HEK293 (cell line): ENCODE data around the gene RUNX1.

Experiments used
- CTCF ChIA-PET: fragments of 350-600 bp; formaldehyde crosslinking; extraction: SDS; loops from one replicate; lab custom pipeline; 2021; ENCODE audit warnings: antibody characterized with exemption; lab: Yijun Ruan, JAX
- POLR2A ChIA-PET: fragments of 300-600 bp; formaldehyde crosslinking; extraction: SDS; loops from one replicate; lab custom pipeline; 2020; ENCODE audit warnings: antibody characterized with exemption, inconsistent platforms; lab: Yijun Ruan, JAX
- H3K27ac ChIP-seq: fragments of 200-500 bp; sonication (Bioruptor generic); 2 replicates; pipeline ENCODE4 v1.5.1; 2014; ENCODE audit warnings: low read depth, low read length, control low read depth, inconsistent platforms; ENCODE audit errors: extremely low read depth
- H3K36me3 ChIP-seq, 2 experiments: fragments of 200-500 bp in 1 of 2; sonication (Bioruptor generic) in 1 of 2; 1 replicate in 1 of 2; 2 replicates in 1 of 2; pipeline ENCODE4 v1.5.1; 2014 to 2017; ENCODE audit warnings: inconsistent platforms in 2 of 2, low read length in 2 of 2; ENCODE audit not compliant: control insufficient read depth in 2 of 2, insufficient read depth in 1 of 2
- H3K4me1 ChIP-seq: fragments of 200-500 bp; sonication (Bioruptor generic); 2 replicates; pipeline ENCODE4 v1.5.1; 2014; ENCODE audit warnings: mild to moderate bottlenecking, low read length, inconsistent platforms; ENCODE audit not compliant: control insufficient read depth, insufficient read depth
- H3K4me3 ChIP-seq: 2 replicates; pipeline ENCODE4 v1.5.1; 2011; ENCODE audit warnings: low read depth, mild to moderate bottlenecking, control low read depth, low read length, moderate library complexity
- H3K9me3 ChIP-seq: fragments of 200-500 bp; sonication (Bioruptor generic); 2 replicates; pipeline ENCODE4 v1.5.1; 2014; ENCODE audit warnings: low read depth, low read length, inconsistent platforms; ENCODE audit not compliant: control insufficient read depth, insufficient read depth
- BCL11A ChIP-seq: fragments of 450-650 bp; formaldehyde crosslinking; IDR thresholded peaks from 2 replicates; pipeline ENCODE4 v1.5.1; 2016; ENCODE audit warnings: low read depth, missing biosample characterization, missing genetic modification characterization
- EGR2 ChIP-seq: fragments of 450-650 bp; formaldehyde crosslinking; IDR thresholded peaks from 2 replicates; pipeline ENCODE4 v1.5.1; 2016; ENCODE audit warnings: low read depth, missing biosample characterization, missing genetic modification characterization
- FEZF1 ChIP-seq: fragments of 450-650 bp; formaldehyde crosslinking; IDR thresholded peaks from 2 replicates; pipeline ENCODE4 v1.5.1; 2016; ENCODE audit warnings: missing biosample characterization, missing genetic modification characterization
- GFI1B ChIP-seq: fragments of 450-650 bp; formaldehyde crosslinking; IDR thresholded peaks from 2 replicates; pipeline ENCODE4 v1.5.1; 2016; ENCODE audit warnings: missing biosample characterization, missing genetic modification characterization
- GLIS1 ChIP-seq: fragments of 450-650 bp; formaldehyde crosslinking; IDR thresholded peaks from 2 replicates; pipeline ENCODE4 v1.5.1; 2016; ENCODE audit warnings: missing biosample characterization, missing genetic modification characterization
- KLF8 ChIP-seq: fragments of 450-650 bp; formaldehyde crosslinking; IDR thresholded peaks from 2 replicates; pipeline ENCODE4 v1.5.1; 2016; ENCODE audit warnings: missing biosample characterization, missing genetic modification characterization
- OSR2 ChIP-seq: fragments of 450-650 bp; formaldehyde crosslinking; IDR thresholded peaks from 2 replicates; pipeline ENCODE4 v1.5.1; 2016; ENCODE audit warnings: missing biosample characterization, missing genetic modification characterization
- SALL2 ChIP-seq: fragments of 450-650 bp; formaldehyde crosslinking; IDR thresholded peaks from 2 replicates; pipeline ENCODE4 v1.5.0; 2017; ENCODE audit warnings: missing biosample characterization, mild to moderate bottlenecking, missing genetic modification characterization, borderline replicate concordance
- SP7 ChIP-seq: fragments of 450-650 bp; formaldehyde crosslinking; IDR thresholded peaks from 2 replicates; pipeline ENCODE4 v1.5.1; 2016; ENCODE audit warnings: missing biosample characterization, missing genetic modification characterization
- TCF7L2 ChIP-seq: IDR thresholded peaks from 2 replicates; pipeline ENCODE4 v1.6.1; 2011; ENCODE audit warnings: low read depth, mild to moderate bottlenecking, inconsistent platforms, low read length, moderate library complexity, borderline replicate concordance
- ZBTB44 ChIP-seq: fragments of 450-650 bp; IDR thresholded peaks from 2 replicates; pipeline ENCODE4 v1.5.1; 2018; ENCODE audit warnings: missing biosample characterization, mild to moderate bottlenecking, missing genetic modification characterization
- ZNF10 ChIP-seq: fragments of 450-650 bp; formaldehyde crosslinking; IDR thresholded peaks from 2 replicates; pipeline ENCODE4 v1.5.1; 2017; ENCODE audit warnings: missing biosample characterization, missing genetic modification characterization
- ZNF121 ChIP-seq: fragments of 450-650 bp; formaldehyde crosslinking; IDR thresholded peaks from 2 replicates; pipeline ENCODE4 v1.5.1; 2016; ENCODE audit warnings: missing biosample characterization, missing genetic modification characterization
- ZNF24 ChIP-seq: fragments of 450-650 bp; formaldehyde crosslinking; IDR thresholded peaks from 2 replicates; pipeline ENCODE4 v1.5.1; 2016; ENCODE audit warnings: missing biosample characterization, missing genetic modification characterization
- ZNF266 ChIP-seq: fragments of 450-650 bp; formaldehyde crosslinking; IDR thresholded peaks from 2 replicates; pipeline ENCODE4 v1.5.1; 2016; ENCODE audit warnings: missing biosample characterization, missing genetic modification characterization, low read depth
- ZNF416 ChIP-seq: fragments of 450-650 bp; formaldehyde crosslinking; IDR thresholded peaks from 2 replicates; pipeline ENCODE4 v1.5.1; 2016; ENCODE audit warnings: missing biosample characterization, missing genetic modification characterization
- ZNF426 ChIP-seq: fragments of 450-650 bp; formaldehyde crosslinking; IDR thresholded peaks from 2 replicates; pipeline ENCODE4 v1.5.1; 2017; ENCODE audit warnings: missing biosample characterization, missing genetic modification characterization, mild to moderate bottlenecking, inconsistent platforms, moderate library complexity
- ZNF449 ChIP-seq: fragments of 450-650 bp; formaldehyde crosslinking; IDR thresholded peaks from 2 replicates; pipeline ENCODE4 v1.5.1; 2017; ENCODE audit warnings: missing biosample characterization, mild to moderate bottlenecking, missing genetic modification characterization, moderate library complexity
- ZNF530 ChIP-seq: fragments of 450-650 bp; formaldehyde crosslinking; IDR thresholded peaks from 2 replicates; pipeline ENCODE4 v1.5.1; 2016; ENCODE audit warnings: low read depth, missing biosample characterization, missing genetic modification characterization
- ZNF610 ChIP-seq: fragments of 450-650 bp; formaldehyde crosslinking; IDR thresholded peaks from 2 replicates; pipeline ENCODE4 v1.5.1; 2016; ENCODE audit warnings: missing biosample characterization, missing genetic modification characterization, borderline replicate concordance
- ZNF704 ChIP-seq: fragments of 450-650 bp; formaldehyde crosslinking; IDR thresholded peaks from 2 replicates; pipeline ENCODE4 v1.5.1; 2016; ENCODE audit warnings: missing biosample characterization, missing genetic modification characterization
- ZNF843 ChIP-seq: fragments of 450-650 bp; formaldehyde crosslinking; IDR thresholded peaks from 2 replicates; pipeline ENCODE4 v1.5.1; 2016; ENCODE audit warnings: missing biosample characterization, missing genetic modification characterization
- ZSCAN30 ChIP-seq: fragments of 450-650 bp; IDR thresholded peaks from 2 replicates; pipeline ENCODE4 v1.5.1; 2018; ENCODE audit warnings: missing biosample characterization, mild to moderate bottlenecking, missing genetic modification characterization, moderate library complexity
- ZXDB ChIP-seq: fragments of 450-650 bp; formaldehyde crosslinking; IDR thresholded peaks from 2 replicates; pipeline ENCODE4 v1.5.1; 2016; ENCODE audit warnings: missing biosample characterization, missing genetic modification characterization
- TF ChIP-seq, protein P1 (sequence below): fragments of 450-650 bp; formaldehyde crosslinking; IDR thresholded peaks from 2 replicates; pipeline ENCODE4 v1.5.1; 2017; ENCODE audit warnings: missing biosample characterization, missing genetic modification characterization
- TF ChIP-seq, protein P2 (sequence below): fragments of 450-650 bp; formaldehyde crosslinking; IDR thresholded peaks from 2 replicates; pipeline ENCODE4 v1.5.1; 2017; ENCODE audit warnings: missing biosample characterization, missing genetic modification characterization
- TF ChIP-seq, protein P3 (sequence below): fragments of 450-650 bp; formaldehyde crosslinking; IDR thresholded peaks from 2 replicates; pipeline ENCODE4 v1.5.1; 2016; ENCODE audit warnings: missing biosample characterization, missing genetic modification characterization

Gene RUNX1

DNA sequence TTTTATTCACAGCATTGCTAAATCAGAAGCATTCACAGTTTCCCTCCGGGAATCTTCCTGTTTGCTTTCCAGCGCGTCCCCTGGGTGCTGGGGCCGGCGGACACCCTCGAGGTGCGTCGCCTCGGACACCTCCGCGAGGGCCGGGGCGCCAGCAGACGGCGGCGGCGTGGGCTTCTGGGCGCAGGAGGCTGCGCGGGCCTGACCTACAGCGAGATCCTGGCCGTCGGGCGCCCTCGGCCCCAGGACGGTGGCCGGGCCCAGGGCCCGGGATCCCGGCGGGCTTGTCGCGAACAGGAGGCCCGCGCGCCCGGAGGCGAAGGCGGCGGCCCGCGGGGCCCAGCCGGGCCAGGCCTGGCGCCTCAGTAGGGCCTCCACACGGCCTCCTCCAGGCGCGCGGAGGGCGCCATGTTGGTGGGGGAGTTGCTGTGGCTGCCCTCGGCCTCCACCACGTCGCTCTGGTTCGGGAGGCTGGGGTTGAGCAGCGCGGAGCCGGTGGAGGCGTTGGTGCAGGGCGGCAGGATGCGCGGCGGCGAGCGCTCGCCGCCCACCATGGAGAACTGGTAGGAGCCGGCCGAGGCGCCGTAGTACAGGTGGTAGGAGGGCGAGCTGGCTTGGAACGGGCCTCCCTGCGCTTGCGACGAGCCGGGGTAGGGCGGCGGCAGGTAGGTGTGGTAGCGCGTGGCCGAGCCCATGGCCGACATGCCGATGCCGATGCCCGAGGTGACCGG, 257.2 kb downstream of the RUNX1 start (continued):
- TF ChIP-seq, protein P1, sequence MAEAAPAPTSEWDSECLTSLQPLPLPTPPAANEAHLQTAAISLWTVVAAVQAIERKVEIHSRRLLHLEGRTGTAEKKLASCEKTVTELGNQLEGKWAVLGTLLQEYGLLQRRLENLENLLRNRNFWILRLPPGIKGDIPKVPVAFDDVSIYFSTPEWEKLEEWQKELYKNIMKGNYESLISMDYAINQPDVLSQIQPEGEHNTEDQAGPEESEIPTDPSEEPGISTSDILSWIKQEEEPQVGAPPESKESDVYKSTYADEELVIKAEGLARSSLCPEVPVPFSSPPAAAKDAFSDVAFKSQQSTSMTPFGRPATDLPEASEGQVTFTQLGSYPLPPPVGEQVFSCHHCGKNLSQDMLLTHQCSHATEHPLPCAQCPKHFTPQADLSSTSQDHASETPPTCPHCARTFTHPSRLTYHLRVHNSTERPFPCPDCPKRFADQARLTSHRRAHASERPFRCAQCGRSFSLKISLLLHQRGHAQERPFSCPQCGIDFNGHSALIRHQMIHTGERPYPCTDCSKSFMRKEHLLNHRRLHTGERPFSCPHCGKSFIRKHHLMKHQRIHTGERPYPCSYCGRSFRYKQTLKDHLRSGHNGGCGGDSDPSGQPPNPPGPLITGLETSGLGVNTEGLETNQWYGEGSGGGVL (tag by site-specific recombination), result no peak
- TF ChIP-seq, all 188 proteins: peak for 0

DNA sequence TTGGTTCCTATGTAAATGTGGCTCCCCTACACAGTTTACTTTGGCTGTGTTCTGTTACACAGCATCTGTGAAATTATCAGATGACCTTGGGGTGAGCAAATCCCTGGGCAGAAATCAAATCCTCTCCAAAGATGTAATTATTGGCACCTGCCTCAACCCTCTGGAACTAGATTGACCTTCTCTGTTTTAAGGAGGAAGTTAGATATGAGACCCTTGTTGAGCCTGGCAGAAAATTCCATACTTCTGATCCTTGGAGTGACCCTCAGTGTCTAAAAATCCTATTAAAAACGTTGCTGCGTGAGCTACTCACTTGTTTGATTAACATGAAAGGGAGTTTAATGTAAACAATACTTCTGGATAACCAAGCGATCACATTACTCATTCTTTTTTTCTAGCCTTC, 258.3 kb downstream of the RUNX1 start:
- POLR2A ChIA-PET, result no interaction called here
- no peak overlapping the region for H3K4me3 ChIP-seq
- H3K4me1 ChIP-seq, result peaks cover 16% of the 10 kb centered on the region; the same call in 1 of the 2 replicates
- H3K27ac ChIP-seq, result no peak overlapping the region; the same call in 1 of the 2 replicates
- no peaks in the 10 kb centered on the region for H3K9me3 ChIP-seq
- CTCF ChIA-PET, result no interaction called here
- no peaks in the 10 kb centered on the region for H3K36me3 ChIP-seq
- TF ChIP-seq FEZF1 (tag by site-specific recombination), result peak; percentile 51
- no peak for TF ChIP-seq ZNF121
- no peak for TF ChIP-seq ZNF704
- TF ChIP-seq, protein P2, sequence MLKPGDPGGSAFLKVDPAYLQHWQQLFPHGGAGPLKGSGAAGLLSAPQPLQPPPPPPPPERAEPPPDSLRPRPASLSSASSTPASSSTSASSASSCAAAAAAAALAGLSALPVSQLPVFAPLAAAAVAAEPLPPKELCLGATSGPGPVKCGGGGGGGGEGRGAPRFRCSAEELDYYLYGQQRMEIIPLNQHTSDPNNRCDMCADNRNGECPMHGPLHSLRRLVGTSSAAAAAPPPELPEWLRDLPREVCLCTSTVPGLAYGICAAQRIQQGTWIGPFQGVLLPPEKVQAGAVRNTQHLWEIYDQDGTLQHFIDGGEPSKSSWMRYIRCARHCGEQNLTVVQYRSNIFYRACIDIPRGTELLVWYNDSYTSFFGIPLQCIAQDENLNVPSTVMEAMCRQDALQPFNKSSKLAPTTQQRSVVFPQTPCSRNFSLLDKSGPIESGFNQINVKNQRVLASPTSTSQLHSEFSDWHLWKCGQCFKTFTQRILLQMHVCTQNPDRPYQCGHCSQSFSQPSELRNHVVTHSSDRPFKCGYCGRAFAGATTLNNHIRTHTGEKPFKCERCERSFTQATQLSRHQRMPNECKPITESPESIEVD (tag by site-specific recombination), result peak; percentile 82
- no peak for TF ChIP-seq ZNF610 (tag by site-specific recombination)
- TF ChIP-seq OSR2 (tag by site-specific recombination), result peak; percentile 84
- no peak for TF ChIP-seq SALL2 (tag by site-specific recombination)
- no peak for TF ChIP-seq ZNF266 (tag by site-specific recombination)
- TF ChIP-seq ZNF530 (tag by site-specific recombination), result no peak
- peak; percentile 73; the same call in 1 of the 2 replicates for TF ChIP-seq TCF7L2
- TF ChIP-seq KLF8 (tag by site-specific recombination), result no peak
- no peak for TF ChIP-seq ZNF24
- no peak for TF ChIP-seq ZNF426 (tag by site-specific recombination)
- peak; percentile 72 for TF ChIP-seq GFI1B (tag by site-specific recombination)
- 0 out of 2 replicates have a peak, but pooled peaks have one; percentile 12 for TF ChIP-seq BCL11A (tag by site-specific recombination)
- 0 out of 2 replicates have a peak, but pooled peaks have one; percentile 7 for TF ChIP-seq ZBTB44
- TF ChIP-seq, protein P3, sequence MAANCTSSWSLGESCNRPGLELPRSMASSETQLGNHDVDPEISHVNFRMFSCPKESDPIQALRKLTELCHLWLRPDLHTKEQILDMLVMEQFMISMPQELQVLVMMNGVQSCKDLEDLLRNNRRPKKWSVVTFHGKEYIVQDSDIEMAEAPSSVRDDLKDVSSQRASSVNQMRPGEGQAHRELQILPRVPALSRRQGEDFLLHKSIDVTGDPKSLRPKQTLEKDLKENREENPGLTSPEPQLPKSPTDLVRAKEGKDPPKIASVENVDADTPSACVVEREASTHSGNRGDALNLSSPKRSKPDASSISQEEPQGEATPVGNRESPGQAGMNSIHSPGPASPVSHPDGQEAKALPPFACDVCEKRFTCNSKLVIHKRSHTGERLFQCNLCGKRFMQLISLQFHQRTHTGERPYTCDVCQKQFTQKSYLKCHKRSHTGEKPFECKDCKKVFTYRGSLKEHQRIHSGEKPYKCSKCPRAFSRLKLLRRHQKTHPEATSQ (tag by site-specific recombination), result no peak
- peak; percentile 31; the same call in 1 of the 2 replicates for TF ChIP-seq ZXDB (tag by site-specific recombination)
- peak; percentile 84 for TF ChIP-seq SP7 (tag by site-specific recombination)
- TF ChIP-seq ZNF449, result no peak
- no peak for TF ChIP-seq ZNF10 (tag by site-specific recombination)
- TF ChIP-seq ZSCAN30, result 0 out of 2 replicates have a peak, but pooled peaks have one; percentile 12
- TF ChIP-seq ZNF416 (tag by site-specific recombination), result no peak
- peak; percentile 47 for TF ChIP-seq GLIS1 (tag by site-specific recombination)
- peak; percentile 10; the same call in 1 of the 2 replicates for TF ChIP-seq ZNF843 (tag by site-specific recombination)
- TF ChIP-seq EGR2 (tag by site-specific recombination), result no peak
